OCI-LY3 (cell line): Measurements from ENCODE around the gene SLC41A3.
A peak's percentile ranks its signal among the peaks of the same experiment; 100 is the strongest.

Experiments
- H2AFZ ChIP-seq: fragments of 200-600, 300-600 bp; shearing (Covaris generic); 2 replicates; pipeline ENCODE4 v1.6.0; 2014; ENCODE audit warnings: antibody characterized with exemption, low read depth, low read length
- H3K27ac ChIP-seq: fragments of 200-600, 300-600 bp; sonication (generic); 2 replicates; pipeline ENCODE4 v1.5.1; 2014; ENCODE audit warnings: mild to moderate bottlenecking, low read length, moderate library complexity, mixed read lengths
- H3K27me3 ChIP-seq: fragments of 200-600, 300-600 bp; sonication (generic); 2 replicates; pipeline ENCODE4 v1.6.1; 2014; ENCODE audit warnings: low read depth, low read length, mixed read lengths
- H3K36me3 ChIP-seq: fragments of 200-600, 300-600 bp; sonication (generic); replicated peaks from 2 replicates; pipeline ENCODE3; 2014; ENCODE audit warnings: low read depth, low read length, mixed read lengths
- H3K4me1 ChIP-seq: fragments of 300-600, 200-600 bp; sonication (generic); 2 replicates; pipeline ENCODE4 v1.6.1; 2014; ENCODE audit warnings: low read length, mixed read lengths
- H3K4me2 ChIP-seq: fragments of 200-600, 300-600 bp; sonication (generic); 2 replicates; pipeline ENCODE4 v1.6.1; 2014; ENCODE audit warnings: low read length, mixed read lengths
- H3K4me3 ChIP-seq: fragments of 300-600, 200-600 bp; sonication (generic); 2 replicates; pipeline ENCODE4 v1.5.1; 2014; ENCODE audit warnings: antibody characterized with exemption, mild to moderate bottlenecking, low read length, moderate library complexity
- H3K79me2 ChIP-seq: fragments of 300-600, 200-600 bp; shearing (Covaris generic); 2 replicates; pipeline ENCODE4 v1.6.1; 2014; ENCODE audit warnings: mild to moderate bottlenecking, low read length, mixed read lengths
- H3K9ac ChIP-seq: fragments of 300-600, 200-600 bp; shearing (Covaris generic); 2 replicates; pipeline ENCODE4 v1.6.0; 2014; ENCODE audit warnings: mild to moderate bottlenecking, low read length, moderate library complexity
- H3K9me3 ChIP-seq: fragments of 200-600, 300-600 bp; shearing (Covaris generic); 2 replicates; pipeline ENCODE4 v1.6.1; 2014; ENCODE audit warnings: low read length, mixed read lengths; ENCODE audit not compliant: insufficient read depth
- H4K20me1 ChIP-seq: fragments of 200-600, 300-600 bp; sonication (generic); 2 replicates; pipeline ENCODE4 v1.6.1; 2016; ENCODE audit warnings: low read length, mixed read lengths; ENCODE audit not compliant: insufficient read depth
- EZH2phosphoT487 ChIP-seq: fragments of 200-600 bp; shearing (Covaris generic); IDR thresholded peaks from 2 replicates; pipeline ENCODE4 v1.6.1; 2018; ENCODE audit warnings: antibody characterized with exemption, mixed run types, low read depth
- TF ChIP-seq, protein P1 (sequence below): fragments of 200-600, 300-600 bp; sonication (generic); IDR thresholded peaks from 2 replicates; pipeline ENCODE4 v1.5.1; 2014; ENCODE audit warnings: antibody characterized with exemption, low read length, low read depth

SLC41A3 gene

DNA sequence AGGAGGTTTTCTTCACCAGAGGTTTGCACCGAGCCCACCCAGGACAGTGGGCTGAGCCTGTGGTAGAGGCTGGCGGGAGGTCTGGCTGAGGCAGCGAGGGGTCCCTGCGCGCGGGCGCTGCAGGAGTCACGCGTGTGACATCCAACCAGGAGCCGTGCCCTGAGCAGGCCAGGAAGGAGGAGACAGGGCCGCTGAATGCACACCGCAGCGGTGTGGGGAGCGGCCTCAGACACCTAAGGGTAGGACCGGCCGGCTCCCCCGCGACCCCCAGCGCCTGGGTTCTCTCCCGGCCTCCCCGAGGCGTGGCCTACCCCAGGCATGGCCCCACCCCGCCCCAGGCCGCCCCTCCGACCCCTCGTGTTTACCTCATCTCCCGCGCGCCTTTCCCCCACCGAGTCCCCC lies 412 bp downstream of the SLC41A3 start:
- TF ChIP-seq, protein P1, sequence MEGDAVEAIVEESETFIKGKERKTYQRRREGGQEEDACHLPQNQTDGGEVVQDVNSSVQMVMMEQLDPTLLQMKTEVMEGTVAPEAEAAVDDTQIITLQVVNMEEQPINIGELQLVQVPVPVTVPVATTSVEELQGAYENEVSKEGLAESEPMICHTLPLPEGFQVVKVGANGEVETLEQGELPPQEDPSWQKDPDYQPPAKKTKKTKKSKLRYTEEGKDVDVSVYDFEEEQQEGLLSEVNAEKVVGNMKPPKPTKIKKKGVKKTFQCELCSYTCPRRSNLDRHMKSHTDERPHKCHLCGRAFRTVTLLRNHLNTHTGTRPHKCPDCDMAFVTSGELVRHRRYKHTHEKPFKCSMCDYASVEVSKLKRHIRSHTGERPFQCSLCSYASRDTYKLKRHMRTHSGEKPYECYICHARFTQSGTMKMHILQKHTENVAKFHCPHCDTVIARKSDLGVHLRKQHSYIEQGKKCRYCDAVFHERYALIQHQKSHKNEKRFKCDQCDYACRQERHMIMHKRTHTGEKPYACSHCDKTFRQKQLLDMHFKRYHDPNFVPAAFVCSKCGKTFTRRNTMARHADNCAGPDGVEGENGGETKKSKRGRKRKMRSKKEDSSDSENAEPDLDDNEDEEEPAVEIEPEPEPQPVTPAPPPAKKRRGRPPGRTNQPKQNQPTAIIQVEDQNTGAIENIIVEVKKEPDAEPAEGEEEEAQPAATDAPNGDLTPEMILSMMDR: no peak
- TF ChIP-seq EZH2phosphoT487: no peak
- Histone ChIP-seq H3K79me2 (no peaks in the 10 kb centered on the region), H3K27me3 (no peaks in the 10 kb centered on the region), H2AFZ (peak overlapping the region; percentile 69; the same call in 1 of the 2 replicates), H3K4me3 (peak overlapping the region; percentile 89), H3K27ac (peak overlapping the region; percentile 32), H3K36me3 (no peaks in the 10 kb centered on the region), H3K9ac (peak overlapping the region; percentile 76), H3K4me2 (peak overlapping the region; percentile 66), H3K9me3 (0 out of 2 replicates have a peak, but pooled peaks cover 3% of the 10 kb centered on the region), H3K4me1 (no peaks in the 10 kb centered on the region), H4K20me1 (no peaks in the 10 kb centered on the region)

DNA sequence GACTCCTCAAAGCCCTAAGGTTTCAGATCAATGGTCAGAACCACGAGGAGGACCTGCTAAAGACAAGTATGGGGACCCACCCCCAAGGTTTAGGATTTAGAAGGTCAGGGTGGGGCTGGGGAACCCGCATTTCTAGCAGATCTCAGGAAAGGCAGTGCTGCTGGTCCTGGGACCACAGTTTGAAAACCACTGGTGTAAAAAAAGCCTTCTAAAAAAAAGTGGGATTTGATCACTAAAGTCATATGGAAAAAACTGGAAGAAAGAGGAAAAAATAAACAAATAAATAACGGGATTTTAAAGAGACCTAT lies 832 bp downstream of the SLC41A3 start:
- Histone ChIP-seq H3K9ac (peak overlapping the region; percentile 76), H3K4me2 (peak overlapping the region; percentile 66), H3K4me3 (peak overlapping the region; percentile 89), H3K27me3 (no peaks in the 10 kb centered on the region), H3K9me3 (0 out of 2 replicates have a peak, but pooled peaks cover 3% of the 10 kb centered on the region), H3K36me3 (no peaks in the 10 kb centered on the region), H3K4me1 (no peaks in the 10 kb centered on the region), H2AFZ (no peak overlapping the region), H3K79me2 (no peaks in the 10 kb centered on the region), H4K20me1 (no peaks in the 10 kb centered on the region), H3K27ac (no peak overlapping the region)
- TF ChIP-seq, protein P1: no peak
- TF ChIP-seq EZH2phosphoT487: no peak

- H4K20me1 ChIP-seq: no peaks in the 10 kb centered on the region
- H3K79me2 ChIP-seq: no peaks in the 10 kb centered on the region
- peak overlapping the region; percentile 89 for H3K4me3 ChIP-seq
- H2AFZ ChIP-seq: no peak overlapping the region
- H3K4me2 ChIP-seq: peak overlapping the region; percentile 66
- H3K36me3 ChIP-seq: no peaks in the 10 kb centered on the region
- 0 out of 2 replicates have a peak, but pooled peaks cover 3% of the 10 kb centered on the region for H3K9me3 ChIP-seq
- H3K4me1 ChIP-seq: no peaks in the 10 kb centered on the region
- H3K27me3 ChIP-seq: no peaks in the 10 kb centered on the region
- peak overlapping the region; percentile 76 for H3K9ac ChIP-seq
- H3K27ac ChIP-seq: no peak overlapping the region
- TF ChIP-seq EZH2phosphoT487: no peak
- TF ChIP-seq, protein P1: no peak
These were observed 1.4 kb downstream of the SLC41A3 start for GRCh38 chr3:126082362-126083137.

- 0 out of 2 replicates have a peak, but pooled peaks cover 3% of the 10 kb centered on the region for H3K9me3 ChIP-seq
- no peak overlapping the region for H3K4me2 ChIP-seq
- H4K20me1 ChIP-seq: no peaks in the 10 kb centered on the region
- no peaks in the 10 kb centered on the region for H3K4me1 ChIP-seq
- no peaks in the 10 kb centered on the region for H3K27me3 ChIP-seq
- no peak overlapping the region for H2AFZ ChIP-seq
- no peaks in the 10 kb centered on the region for H3K36me3 ChIP-seq
- TF ChIP-seq, protein P1: 0 out of 2 replicates have a peak, but pooled peaks have one; percentile 12
- no peak for TF ChIP-seq EZH2phosphoT487
- H3K27ac ChIP-seq: no peak overlapping the region
- H3K4me3 ChIP-seq: no peak overlapping the region
- no peaks in the 10 kb centered on the region for H3K79me2 ChIP-seq
- H3K9ac ChIP-seq: no peak overlapping the region
These were observed 2.1 kb downstream of the SLC41A3 start for GRCh38 chr3:126081618-126082361.
